GM18526 (cell line): Measurements from ENCODE around the gene DNAH11.

Experiments
- POLR2A ChIP-seq: IDR thresholded peaks from 3 replicates; pipeline ENCODE4 v1.6.1; 2011; ENCODE audit not compliant: insufficient read length; ENCODE audit errors: extremely low read depth

DNAH11 gene, protein sequence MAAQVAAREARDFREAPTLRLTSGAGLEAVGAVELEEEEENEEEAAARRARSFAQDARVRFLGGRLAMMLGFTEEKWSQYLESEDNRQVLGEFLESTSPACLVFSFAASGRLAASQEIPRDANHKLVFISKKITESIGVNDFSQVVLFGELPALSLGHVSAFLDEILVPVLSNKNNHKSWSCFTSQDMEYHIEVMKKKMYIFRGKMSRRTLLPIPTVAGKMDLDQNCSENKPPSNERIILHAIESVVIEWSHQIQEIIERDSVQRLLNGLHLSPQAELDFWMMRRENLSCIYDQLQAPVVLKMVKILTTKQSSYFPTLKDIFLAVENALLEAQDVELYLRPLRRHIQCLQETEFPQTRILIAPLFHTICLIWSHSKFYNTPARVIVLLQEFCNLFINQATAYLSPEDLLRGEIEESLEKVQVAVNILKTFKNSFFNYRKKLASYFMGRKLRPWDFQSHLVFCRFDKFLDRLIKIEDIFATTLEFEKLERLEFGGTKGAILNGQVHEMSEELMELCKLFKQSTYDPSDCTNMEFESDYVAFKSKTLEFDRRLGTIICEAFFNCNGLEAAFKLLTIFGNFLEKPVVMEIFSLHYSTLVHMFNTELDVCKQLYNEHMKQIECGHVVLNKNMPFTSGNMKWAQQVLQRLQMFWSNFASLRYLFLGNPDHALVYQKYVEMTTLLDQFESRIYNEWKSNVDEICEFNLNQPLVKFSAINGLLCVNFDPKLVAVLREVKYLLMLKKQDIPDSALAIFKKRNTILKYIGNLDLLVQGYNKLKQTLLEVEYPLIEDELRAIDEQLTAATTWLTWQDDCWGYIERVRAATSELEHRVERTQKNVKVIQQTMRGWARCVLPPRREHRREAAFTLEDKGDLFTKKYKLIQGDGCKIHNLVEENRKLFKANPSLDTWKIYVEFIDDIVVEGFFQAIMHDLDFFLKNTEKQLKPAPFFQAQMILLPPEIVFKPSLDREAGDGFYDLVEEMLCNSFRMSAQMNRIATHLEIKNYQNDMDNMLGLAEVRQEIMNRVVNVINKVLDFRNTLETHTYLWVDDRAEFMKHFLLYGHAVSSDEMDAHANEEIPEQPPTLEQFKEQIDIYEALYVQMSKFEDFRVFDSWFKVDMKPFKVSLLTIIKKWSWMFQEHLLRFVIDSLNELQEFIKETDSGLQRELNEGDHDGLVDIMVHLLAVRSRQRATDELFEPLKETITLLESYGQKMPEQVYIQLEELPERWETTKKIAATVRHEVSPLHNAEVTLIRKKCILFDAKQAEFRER (N-terminal part only)

DNA sequence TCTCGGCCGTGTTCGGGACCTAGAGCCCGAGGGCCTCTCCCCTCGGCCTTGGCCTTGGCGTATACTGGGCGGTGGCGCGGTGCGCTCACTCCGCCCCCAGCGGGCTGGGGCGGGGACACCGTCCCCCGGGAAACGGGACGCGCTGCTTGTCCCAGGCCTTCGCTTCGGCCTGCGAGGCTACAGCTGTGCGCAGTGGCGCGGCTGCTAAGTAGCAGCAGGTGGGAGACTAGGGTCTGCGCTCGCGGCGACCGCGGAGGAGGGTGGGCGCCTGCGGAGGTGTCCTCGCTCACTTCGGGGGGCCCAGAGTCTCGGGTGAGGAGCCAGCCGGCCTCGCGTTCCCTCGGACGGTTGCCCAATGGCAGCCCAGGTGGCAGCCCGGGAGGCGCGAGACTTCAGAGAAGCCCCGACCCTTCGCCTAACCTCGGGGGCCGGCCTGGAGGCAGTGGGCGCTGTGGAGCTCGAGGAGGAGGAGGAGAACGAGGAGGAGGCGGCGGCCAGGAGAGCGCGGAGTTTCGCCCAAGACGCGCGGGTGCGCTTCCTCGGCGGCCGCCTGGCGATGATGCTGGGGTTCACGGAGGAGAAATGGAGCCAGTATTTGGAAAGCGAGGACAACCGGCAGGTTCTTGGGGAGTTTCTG is at the start of gene DNAH11:
Gene DNAH11, plus strand, starts transcription at position 149 of the 637 bp plus-strand sequence. Its CDS starts 207 bp downstream, at position 356.
- no peak for TF ChIP-seq POLR2A

DNA sequence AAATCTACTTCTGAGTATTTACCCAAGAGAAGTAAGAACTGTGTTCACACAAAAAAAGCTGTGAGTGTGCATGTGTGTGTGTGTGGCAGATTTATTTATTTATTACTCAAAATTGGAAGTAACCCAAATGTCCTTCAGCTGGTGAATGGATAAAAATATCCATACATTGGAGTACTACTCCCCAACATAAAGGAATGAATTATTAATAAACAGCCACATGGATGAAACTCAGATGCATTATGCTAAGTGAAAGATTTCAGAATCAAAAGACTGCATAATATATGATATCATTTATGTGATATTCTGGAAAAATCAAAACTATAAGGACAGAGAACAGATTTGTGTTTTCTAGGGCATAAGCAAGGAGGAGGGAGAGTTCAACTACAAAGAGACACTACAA is 47.1 kb upstream of the DNAH11 start:
- no peak for TF ChIP-seq POLR2A

DNA sequence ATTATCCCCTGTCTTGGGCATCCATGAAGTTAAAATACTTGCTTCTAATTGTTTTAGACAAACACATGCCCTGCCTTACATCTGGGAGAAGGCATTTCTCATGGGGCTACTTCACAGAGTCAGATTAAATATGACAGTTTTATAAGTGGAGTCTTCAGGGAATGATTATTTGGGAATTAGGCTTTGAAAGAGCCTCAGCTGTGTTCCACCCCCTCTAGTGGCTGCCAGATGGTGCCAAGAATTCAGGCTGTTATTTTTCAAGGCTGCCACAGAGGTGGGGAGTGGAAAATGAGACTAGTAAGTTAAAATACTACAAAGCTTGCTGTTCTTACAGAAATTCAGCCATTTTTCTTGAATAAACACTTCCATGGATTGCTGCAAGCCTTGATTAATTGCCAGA is 45.8 kb upstream of the DNAH11 start:
- TF ChIP-seq POLR2A, result no peak

DNA sequence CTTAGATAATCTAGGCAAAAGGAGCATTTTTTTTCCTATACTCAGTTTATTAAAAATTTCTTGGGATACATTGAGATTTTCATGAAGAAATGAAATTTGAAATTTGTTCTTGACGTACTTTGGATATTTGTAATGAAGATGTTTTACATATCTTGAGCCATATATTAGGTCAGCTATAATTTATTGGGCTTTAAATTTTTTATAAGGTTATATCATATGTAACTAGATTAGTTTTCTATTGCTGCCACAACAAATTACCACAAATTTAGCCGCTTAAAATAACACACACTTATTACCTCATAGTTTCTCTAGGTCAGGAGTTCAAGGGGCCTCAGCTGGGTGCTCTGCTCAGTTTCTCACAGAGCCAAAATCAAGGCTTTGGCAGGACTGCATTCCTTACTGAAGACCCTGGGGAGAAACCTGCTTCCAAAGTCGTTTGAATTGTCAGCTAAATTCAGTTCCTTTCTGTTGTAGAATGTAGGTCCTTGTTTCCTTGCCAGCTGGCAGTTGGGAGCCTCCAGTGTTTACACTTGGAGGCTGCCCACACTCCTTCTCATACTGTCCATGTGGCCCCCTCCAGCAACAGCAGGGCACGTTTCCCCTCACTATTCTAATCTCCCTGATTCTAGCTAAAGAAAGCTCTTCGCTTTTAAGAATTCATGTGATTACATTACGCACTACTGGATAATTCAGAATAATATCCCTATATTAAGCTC is 42.6 kb upstream of the DNAH11 start:
- TF ChIP-seq POLR2A, result no peak

DNA sequence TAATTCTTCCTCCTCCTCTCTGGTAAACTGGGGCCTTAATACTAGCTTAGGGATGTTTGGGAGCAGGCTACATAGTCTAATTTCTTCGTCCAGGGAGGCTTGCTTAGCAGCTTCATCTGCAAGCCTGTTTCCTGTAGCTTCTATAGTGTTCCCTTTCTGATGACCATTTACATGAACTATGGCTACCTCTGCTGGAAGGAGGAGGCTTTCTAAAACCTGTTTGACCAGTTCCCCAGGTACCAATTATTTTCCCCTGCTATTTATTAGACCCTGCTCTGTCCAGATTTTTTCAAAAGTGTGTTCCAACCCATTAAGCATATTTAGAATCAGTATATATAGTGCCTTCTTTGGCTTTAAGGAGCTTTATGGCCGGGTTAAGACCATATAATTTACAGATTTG is 38.8 kb upstream of the DNAH11 start:
- no peak for TF ChIP-seq POLR2A

DNA sequence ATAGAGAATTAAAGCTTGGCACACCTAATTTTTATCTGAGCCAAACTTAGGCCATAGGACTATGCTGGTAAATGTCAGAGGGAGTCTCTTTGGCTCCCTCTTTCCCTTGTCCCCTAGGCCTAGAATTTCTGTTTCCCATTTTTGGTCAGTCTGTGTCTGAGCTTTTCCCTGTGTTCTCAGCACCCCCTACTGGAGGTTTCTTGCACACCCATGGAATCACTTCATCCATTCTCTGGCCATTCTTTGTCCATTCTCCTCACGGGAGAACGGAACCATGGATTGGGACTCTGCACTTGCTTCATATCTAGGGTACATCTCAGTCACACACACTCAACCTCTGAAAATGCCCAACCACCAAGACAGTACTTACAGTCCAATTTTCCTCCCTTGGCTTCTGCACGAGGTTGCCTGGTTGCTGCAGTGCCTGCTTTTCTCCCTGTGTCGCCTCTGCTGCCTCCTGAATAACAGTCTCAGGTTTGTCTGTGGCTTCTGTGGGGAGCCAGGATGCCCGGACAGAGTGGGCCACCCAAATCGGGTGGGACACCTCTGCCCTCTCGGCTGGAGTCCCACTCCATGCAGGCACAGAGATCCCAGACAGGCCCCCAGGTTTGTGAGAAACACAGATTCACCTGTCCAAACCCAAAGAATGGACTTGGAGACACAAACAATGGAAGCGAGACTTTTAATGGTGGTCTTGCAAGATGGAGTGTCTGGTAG is 35.1 kb upstream of the DNAH11 start:
- no peak for TF ChIP-seq POLR2A

DNA sequence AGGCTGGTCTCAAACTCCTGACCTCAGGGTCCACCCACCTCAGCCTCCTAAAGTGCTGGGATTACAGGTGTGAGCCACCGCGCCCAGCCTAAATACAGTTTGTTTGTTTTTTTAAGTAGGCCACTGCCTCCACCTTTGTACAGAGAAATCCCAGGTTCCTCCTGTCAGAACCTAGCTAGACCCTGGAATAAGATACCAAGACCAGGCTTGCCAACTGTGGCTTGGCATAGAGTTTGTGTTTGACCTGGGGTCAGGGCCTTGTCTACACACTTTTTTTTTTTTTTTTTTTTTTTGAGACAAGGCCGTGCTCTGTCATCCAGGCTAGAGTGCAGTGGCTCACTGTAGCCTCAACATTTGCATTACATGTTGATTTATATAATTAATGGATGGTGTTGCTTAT is 34.3 kb upstream of the DNAH11 start:
- no peak for TF ChIP-seq POLR2A

DNA sequence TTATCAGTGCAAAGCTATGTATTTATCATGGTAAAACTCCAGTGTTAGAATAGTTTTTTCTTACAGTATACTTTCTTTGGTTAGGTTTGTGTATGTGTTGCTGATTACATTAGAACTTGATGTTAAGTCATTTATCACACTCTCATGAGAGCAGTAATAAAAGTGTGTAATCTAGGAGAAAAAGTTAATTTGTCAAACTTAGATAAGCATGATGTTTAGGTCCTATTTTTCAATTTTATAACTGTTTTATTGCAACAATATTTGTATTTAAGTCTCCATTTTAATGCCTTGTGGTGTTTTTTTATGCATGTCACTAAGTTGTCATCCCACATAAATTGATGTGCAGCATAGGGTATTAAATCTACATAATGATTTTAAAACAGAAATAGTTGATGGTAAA is 28.8 kb upstream of the DNAH11 start:
- TF ChIP-seq POLR2A, result no peak

DNA sequence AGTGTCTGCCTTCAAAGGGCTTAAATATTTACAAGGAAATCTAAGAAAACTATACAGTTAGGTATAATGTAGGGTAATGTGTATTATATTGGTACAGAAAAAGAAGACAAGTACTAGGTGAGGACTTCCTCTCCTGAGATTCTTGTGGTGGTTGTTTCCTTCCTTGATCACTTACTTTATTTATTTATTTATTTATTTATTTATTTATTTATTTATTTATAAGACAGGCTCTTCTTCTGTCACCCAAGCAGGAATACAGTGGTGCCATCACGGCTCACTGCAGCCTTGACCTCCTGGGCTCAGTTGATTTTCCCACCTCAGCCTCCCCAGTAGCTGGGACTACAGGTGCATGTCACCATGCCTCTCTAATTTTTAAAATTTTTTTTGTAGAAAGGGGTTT is 18.2 kb upstream of the DNAH11 start:
- no peak for TF ChIP-seq POLR2A

DNA sequence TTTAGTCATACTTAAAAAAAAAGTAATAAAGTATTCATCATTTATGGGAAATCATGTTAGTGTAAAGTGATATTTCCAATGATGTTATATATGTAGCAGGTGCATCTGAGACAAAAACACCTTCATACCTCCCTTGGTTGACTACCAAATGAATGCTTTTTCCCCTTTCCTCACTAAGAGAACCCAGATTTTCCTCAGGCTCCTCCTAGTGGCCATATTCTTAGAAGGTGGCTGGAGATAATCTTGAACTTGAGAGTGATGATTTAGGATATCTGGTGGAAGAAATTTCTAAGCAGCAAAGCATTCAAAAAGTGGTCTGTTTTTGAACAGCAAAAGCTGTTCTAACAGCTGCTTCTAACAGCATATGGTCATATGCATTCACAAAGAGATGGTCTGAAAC is 16.8 kb upstream of the DNAH11 start:
- TF ChIP-seq POLR2A, result no peak

DNA sequence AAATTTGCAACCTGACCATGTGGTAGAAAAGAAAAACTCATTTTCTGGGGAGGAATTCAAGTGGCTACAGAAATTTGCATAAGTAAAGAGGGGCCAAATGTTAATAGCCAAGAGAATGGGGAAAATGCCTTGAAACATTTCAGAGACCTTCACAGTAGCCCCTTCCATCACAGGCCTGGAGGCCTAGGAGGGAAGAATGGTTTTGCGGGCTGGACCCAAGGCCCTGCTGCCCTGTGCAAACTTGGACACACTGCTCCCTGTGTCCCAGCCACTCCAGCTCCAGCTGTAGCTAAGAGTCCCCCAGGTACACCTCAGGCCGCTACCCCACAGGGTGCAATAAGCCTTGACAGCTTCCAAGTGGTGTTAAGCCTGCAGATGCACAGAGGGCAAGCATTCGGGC is 16.4 kb upstream of the DNAH11 start:
- TF ChIP-seq POLR2A, result no peak

DNA sequence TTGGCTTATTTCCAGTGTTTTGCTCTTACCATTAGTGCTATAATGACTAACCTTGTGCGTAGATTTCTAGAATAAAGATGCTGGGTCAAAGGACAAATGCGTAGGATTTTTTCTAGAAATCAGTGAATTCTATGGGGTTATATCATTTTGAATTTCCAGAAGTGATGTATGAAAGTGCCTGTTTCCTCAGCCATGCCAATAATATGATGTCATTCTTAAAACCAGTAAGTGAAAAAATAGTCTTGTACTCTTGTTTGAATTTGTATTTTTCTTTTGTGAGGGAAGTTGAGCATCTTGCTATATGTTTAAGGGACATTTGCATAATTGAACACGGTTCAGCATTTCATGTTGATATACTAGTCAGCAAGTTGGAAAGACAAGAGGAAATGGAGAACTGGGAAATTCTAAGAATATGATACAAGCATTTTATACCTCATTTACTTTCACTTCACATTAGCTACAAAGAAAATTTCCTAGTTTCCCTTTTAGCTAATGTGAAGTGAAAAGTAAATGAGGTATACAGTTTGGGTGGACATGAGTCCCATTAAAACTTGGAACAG is 3.8 kb upstream of the DNAH11 start:
- TF ChIP-seq POLR2A, result no peak

DNA sequence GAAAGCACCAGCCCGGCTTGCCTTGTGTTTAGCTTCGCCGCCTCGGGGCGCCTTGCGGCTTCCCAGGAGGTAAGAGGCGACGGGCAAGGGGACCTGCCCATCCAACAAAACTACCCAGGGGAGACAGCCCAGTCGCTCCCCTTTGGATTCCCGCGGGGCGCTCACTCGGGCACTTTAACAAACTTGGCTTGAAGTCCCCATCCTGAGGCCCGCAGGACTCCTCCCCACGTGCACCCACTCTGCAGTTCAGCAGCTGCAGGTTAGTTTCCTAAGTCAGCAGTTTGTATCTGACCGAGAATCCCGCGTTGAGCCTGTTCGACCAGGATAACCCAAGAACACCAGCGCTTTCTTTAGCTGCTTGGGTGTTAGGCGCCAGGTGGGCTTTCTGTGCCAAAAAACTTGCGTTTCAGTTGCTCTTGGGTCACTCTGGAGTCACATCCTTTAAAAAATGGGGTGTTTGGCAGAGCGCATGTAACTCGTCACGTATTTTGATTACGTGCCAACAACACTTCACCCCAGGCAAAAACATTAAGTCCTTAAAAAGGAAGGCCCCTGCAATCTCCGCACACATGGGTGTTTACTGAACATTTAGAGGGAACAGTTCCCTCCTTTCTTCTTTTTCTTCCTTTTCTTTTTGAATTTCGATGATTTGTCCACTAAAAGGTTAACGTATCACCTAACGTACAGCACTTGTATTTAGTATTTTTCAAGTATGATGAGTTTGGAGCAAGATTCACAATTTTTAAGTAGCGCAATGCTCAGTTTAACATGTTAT is 876 bp downstream of the DNAH11 start:
- TF ChIP-seq POLR2A, result no peak

DNA sequence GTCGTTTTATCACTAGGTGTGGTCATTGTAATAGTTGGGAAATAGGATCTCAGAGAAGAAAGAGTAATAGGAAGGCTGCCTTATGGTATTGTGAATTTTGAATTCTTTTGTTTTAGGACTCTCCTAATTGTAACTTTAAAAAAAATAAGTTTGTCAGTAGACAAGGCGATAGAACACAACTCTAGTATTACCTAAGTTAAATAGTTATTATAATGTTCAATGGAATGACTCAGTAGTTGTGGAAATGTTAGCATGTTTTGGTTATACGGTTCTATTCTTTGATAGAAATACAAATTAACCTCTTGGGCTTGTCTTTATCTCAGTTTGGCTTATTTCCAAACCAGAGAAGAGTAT is 1.4 kb downstream of the DNAH11 start:
- no peak for TF ChIP-seq POLR2A
